Measurements from ENCODE around the gene PDCD4.
"Not testable (repeated sequence)": the region's sequence is repeated elsewhere in the genome, so short reads cannot be mapped to it uniquely, and the experiment has no call there.

The PDCD4 gene

DNA sequence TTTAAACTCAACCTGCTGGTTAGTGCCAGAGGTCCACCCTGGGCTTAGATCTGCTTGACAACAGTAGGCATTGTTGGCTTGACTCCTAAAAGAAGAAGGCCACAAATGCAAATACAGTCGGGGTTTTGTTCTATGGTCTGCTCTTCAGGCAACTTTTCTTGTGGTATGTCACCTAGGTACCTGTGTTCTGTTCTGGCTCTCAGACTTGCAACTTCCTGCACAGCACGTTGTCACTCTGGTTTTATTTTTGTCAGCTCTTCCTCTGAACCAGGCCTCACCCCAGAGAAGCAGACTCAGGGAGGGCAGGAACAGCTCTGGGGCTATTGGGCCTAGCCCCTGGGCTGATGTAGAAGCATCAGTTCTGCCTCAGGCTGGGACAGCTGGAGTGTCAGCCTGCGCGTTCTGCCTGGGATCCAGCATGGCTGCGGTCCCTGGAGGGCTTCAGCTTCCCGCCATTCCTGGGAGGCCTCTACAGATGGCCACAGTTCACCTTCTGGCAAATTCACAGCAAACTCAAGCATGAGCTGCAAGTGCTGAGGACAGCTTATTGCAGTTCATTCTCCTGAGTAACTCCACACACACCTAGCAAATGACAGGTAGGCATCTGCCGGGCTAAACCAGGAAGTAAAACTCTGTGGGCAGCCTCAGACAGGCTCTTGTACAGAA, 11.0 kb upstream of the PDCD4 start:
- no peak for DNase-seq (ENCODE audit: extremely low read depth in 1 of 2, low read depth in 1 of 2)

DNA sequence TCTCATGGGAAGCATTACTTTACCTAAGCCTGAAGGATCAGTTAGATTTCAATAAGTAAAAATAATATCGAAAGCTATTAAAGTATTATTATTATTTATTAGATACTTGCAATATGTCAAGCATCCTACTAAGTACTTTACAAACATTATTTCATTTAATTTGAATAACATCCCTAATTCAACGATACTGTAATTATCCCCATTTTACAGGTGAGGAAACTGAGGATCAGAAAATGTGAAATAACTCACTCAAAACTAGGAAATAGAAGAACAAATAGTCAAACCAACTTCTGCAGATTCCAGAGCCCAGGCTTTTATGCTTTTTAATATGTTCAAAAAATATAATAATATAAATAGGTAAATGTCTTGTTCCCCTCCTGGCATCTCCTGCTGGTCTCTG, 10.3 kb upstream of the PDCD4 start:
- no peak for DNase-seq (ENCODE audit: extremely low read depth in 1 of 2, low read depth in 1 of 2)

DNA sequence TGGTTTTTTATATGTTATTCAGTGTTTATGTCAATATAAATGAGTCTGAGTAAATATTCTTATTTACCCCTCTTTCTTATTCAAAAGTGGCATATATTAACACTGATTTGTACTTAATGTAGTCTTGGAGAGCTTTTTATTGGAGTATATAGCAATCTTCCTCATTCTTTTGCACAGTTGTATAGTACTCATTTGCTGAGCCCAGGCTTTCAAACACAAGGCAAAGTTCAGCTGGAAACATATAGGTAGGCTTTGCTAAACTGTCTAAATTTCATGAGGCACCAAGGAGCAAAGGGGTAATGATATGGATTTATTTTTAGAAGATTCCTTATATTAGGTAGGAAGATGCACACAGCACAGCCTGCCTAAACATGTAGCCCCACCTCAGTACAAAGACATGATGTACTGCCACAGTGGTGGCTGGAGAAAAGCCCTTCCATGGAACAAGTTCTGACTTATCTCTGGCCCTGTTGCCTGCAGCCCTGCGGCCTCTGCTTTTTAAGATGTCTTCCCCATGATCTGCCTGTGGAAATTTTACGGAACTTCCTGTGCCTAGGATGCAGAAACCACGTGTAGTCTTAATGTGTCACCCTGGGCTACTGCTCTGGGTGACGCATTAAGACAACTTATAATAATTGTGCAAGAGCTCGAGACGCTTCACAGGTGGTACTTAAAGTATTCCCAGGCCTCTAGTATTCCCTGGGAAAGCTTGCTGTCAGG, 9.6 kb upstream of the PDCD4 start:
- DNase-seq (ENCODE audit: extremely low read depth in 1 of 2, low read depth in 1 of 2): no peak

DNA sequence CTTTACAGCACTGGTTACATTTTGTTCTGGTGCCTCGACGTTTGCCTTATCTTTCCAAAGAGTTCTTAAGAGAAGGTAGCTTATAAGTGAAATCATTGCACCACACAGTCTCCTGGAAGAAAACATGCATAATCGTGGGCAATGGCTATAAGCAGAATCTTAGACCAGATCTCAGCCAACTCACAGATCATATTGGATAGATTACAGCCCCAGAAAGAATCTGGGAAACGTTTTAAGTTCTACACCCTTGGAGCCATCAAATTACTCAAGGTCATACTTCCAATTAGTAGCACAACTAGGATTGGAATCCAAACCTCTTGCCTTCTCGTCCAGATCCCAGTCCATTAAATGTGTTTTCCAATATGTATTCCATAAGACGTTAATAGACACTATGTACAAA, 8.8 kb upstream of the PDCD4 start:
- no peak for DNase-seq (ENCODE audit: extremely low read depth in 1 of 2, low read depth in 1 of 2)

DNA sequence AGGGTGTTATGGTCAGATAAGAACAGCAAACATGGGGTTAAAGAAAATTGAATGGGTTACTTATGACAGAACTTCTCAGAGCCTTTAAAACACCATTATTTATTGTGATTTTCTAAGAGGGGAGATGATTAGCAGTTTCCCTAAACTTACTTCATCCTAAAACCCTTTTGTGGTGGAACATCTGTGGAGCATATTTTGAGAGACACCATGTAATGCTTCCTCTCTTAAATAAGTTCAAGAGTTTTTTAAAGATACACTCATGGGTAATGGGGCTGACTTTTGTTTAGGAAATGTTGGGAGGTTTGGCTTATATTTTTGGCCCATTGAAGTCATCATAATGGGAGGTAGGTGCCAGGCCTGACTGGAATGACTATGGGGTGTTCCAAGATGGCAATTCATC, 8.4 kb upstream of the PDCD4 start:
- no peak for DNase-seq (ENCODE audit: extremely low read depth in 1 of 2, low read depth in 1 of 2)

DNA sequence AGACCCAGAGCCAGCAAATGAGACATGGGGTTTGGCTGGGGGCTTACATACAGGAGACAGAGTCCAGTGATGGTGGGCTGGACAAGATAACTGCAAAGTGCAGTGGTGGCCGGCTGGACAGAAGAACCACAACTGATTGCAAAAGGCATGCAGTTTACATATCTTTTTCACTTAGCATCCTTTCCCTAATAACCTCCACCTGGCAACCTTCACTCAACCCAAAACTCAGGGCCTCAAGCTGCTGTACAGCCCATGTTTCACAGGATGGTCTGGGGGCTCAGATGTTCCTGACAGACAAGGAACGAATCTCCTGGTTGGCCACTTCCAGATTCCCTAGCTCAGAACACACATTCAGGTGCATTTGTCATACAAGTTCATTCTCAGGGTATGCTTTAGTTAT, 7.8 kb upstream of the PDCD4 start:
- DNase-seq (ENCODE audit: extremely low read depth in 1 of 2, low read depth in 1 of 2): no peak

DNA sequence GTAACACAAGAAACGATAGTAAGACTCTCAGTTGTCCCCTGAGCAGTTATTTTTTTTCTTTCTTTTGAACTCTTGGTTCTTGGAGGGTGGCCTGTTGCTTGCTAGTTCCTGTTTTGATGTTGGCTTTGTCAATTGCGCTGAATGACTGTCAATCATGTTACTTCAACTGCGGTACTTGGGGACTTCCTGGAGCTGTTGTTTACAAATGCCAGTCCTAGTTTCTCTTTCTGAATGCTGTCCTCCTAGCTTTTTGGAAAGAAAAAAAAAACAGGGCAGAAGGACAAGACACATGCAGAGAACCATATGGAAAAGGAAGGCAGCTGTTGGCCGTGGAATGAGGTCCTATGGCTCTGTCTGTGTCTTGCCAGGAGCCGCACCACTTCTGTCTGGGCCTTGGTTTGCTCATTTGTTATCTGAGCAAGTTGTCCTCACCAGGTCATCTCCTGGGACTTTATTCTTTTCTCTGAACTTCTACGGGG, 7.0 kb upstream of the PDCD4 start:
- no peak for DNase-seq (ENCODE audit: extremely low read depth in 1 of 2, low read depth in 1 of 2)

DNA sequence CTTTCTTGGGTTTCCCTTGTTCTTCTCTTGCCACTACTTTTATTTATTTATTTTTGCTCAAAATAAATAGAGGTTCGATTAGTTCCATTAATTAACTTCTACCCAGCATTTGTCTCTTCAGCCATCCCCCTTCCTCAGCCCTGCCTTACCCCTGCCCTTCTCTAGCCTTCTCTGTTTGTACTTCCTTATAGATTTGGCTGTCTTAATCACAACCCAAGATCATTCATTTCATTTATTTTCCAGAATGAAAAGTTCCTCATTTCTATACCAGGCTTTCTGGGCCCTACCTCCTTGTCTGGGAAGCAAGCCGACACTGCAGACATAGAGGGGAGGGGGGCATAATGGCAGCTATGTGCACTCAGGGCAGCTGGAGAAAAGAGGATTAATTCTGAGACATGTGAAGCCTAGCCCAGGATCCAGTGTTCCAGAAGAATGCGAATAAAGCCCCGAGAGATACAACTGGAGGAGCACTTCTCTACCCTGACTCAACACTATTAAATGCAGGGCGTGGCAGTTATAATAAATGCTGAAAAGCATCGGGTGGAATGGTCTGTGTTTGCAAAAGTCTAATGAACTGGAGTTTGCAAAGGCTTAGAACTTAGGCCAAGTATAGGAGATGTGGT, 6.4 kb upstream of the PDCD4 start:
- no peak for DNase-seq (ENCODE audit: extremely low read depth in 1 of 2, low read depth in 1 of 2)

DNA sequence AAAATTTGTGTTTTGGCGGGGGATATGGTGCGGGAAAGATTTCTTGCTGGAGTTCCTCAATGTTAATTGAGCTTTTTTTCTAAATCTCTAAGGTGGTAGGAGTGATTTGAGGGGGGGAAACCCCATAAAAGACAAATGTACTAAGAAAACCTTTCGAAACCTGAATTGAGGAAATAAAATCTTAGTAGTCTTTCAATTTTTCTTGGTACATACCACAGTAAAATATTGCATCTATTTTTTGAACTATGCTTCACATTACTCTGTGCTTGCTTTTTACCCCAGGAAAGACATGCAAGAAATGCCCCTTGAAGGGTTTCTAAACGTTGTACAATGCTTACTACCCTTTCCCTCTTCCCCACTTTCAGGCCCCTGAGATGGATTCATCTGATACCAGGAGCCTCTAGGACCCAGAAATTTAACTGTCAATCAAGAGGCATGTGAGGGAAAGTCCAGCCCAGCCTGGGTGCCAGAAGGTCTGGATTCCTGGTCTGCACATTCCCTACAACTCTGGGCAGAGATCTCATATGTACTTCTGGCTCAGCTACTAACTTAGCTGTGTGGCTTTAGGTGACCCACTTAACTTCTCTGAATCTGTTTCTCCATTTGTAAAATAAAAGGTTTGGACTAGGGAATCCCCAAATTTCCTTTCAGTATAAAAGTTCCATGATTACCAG, 5.8 kb upstream of the PDCD4 start:
- no peak for DNase-seq (ENCODE audit: extremely low read depth in 1 of 2, low read depth in 1 of 2)

DNA sequence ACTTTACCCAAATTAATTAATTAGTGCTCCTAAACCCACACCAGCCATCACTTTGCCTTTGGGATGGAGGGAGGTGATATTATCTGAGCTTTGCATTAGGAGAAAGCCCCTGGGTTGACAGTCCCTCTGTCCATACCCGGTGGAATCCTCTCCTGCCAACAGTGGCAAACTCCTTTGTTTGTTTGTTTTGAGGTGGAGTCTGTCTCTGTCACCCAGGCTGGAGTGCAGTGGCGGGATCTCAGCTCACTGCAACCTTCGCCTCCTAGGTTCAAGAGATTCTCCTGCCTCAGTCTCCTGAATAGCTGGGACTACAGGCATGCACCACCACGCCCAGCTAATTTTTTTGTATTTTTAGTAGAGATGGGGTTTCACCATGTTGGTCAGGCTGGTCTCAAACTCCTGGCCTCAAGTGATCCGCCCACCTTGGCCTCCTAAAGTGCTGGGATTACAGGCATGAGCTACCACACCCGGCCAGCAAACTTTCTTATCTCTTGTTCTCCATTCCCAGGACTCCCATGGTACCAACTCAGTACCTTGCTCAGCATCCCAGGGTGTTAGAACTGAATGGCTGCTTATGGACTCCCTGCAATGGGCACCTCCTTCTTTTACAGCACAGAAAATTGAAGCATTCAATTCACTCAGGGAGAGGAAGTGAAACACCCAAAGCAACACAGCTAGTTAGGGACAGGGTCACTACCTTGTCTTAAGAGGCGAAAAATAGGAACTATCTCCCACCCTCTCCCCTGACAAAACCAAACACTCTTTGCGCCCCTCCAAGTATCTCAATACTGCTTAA, 4.5 kb upstream of the PDCD4 start:
- not testable (repeated sequence) for DNase-seq (ENCODE audit: extremely low read depth in 1 of 2, low read depth in 1 of 2)

DNA sequence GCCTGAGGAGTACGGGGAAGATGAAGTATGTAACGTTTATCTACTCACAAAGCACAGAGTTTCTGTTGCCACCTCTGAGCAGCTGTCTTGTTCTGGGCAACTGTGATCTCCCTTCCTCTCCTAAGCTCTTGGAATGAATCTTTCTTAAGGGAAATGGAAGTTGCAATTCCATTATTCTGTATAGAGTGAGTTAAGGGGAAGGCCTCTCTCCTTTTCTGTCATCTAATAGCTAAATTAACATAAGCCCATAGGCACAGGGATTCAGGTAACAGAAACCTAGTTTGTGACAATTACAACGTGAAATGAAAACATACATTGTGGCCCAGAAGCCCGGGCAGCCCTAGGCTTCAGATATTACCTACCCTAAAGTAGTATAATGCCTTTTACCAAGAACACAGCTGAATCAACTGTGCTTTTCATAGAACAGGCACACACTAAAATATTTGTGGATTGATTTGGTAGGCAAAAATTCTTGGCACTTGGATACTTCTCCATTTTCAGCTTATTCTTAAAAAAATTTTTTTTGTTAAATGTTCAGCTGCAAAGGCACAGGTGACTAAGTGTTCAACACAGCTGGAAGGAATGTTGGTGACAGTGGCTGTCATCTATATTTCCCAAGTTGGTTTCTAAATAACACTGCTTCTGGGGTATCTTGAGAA, 3.8 kb upstream of the PDCD4 start:
- DNase-seq (ENCODE audit: extremely low read depth in 1 of 2, low read depth in 1 of 2): no peak

DNA sequence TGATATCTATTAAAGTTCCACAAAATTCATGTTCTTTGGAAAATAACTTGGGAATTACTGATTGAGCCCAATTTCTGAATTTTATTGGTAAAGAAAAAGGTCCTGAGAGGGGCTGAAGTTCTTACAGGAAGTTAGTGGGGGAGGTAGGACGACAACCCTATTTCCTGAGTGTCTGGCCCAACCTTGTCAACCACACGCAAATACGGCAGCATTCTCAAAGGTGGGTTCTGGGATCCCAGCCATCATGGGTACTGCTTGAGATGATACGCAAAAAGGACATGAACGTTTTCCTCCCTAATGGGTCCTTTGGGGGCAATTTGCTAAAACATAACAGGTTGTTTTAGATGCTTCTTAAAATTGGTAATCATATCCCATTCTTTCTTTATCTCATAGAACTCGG, 2.7 kb upstream of the PDCD4 start:
- no peak for DNase-seq (ENCODE audit: extremely low read depth in 1 of 2, low read depth in 1 of 2)

DNA sequence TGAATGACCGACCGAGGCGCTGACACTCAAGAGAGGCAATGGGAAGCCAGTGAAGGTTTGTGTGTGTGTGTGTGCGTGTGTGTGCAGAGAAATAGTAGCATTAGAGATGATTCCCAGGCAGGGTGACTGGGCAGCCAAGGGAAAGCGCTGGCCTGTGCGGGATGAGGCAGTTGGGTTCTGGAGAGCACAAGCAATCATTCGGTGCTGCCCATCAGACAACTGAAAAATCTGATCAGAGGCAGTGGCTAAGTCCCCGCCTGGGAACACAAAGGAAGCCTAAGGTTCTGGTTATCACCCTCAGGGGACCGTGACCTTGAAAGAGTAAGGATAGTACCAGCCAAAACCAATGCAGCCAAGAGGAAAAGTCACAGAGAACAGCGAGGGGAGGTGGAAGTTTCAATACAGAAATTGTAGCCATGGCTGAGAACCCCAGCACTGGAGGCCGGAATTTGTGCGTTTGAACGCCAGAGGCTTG, 868 bp upstream of the PDCD4 start:
- no peak for DNase-seq (ENCODE audit: extremely low read depth in 1 of 2, low read depth in 1 of 2)

DNA sequence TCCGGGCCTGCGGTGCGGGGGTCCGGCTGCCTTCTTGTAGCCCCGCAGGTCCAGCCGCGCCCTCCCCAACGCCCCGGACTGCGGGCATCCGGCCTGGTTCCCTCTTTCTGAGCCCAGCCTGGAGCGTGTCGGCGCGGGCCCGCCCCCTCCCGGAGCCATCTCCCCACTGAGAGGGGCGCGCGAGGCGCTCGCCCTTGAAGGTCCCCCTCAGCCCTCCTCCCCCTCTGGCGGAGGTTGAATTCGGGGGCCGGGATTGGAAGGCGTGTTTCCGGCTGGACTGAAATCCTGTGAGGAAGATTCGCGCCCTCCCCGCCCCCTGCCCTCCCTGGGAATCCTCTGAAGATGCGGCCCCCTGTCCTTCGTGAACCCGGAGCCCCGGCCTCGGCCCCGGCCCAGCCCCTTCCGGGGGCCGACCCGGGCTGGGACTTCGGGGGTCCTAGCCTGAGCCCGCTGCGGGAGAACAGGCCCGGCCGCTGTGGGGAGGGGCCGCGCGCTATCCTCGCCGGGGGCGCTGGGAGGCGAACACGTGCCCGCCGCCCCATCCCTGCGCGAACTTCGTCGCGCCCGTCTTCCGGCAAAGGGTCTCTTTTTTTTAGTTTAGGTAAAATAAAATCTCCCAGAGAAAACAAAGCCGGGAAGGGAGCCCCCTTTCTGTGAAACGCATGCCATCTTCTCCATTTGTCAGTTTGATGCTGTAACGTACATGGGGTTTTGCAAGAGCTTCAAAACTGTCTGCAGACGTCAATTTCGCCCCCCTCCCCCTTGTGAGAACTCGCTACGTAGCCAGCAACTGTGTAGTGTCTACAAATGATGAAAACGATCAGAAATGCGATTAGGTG, 636 bp downstream of the PDCD4 start:
- peak; percentile 55 to 82 for DNase-seq (ENCODE audit: extremely low read depth in 1 of 2, low read depth in 1 of 2)

DNA sequence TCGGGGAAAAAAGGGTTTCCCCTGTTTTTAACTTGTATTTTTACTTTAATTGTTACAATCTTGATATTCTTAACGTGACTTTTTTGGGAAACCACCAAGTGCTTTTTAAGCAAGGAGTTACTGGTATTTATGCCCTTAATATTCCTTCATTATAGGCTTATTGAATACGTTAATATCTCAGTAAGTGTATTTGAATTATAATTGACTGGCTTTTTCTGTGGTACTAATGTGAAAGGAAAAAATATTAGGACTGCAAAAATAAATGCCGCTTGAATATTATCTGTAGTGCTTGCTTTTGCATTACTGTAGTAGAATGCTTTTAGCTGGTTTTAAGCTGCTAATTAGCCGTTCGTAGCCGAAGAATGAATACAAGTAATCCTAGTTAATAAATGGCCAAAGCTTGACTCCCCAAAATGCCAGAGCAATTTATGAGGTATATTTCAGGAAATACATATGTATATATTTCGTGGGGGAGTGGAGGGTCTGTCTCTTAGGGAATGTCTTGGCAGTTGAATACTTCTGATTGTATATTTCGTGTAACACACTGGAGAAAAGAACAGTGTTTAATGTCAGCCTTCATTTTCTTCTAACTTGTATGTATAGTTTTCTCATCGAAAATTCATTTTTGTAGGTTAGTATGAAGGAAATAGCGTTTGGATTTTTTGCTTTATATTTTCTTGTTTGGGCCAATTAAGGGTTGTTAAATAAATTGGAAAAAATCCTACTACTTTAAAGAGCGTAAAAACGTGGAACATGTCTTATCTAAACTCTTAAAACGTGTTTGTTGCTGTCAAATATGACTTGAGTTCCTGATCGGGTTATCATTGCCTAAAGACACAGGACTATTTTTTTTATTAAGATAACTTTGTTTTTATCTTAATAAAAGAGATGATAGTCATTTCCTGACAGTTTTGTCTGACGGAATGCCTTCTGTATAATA, 1.5 kb downstream of the PDCD4 start:
- DNase-seq (ENCODE audit: extremely low read depth in 1 of 2, low read depth in 1 of 2): no peak

DNA sequence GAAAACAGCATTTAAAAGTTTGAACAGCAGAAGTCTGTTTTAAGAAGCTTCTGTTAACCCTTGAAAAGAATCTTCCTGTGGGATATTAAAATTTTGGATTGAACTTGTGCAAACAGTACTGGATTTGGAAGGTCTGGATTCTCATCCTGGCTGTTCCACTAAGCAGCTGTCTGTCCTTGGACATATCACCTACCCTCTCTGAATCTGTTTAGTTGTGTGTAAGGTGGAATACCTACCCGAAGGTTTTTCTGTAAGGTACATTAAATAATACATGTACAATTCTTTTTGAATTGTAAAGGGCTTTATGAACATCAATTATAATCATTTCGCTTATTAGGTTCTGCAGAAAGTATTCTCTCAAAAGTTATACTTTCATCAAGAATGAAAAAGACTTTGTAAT, 2.2 kb downstream of the PDCD4 start:
- DNase-seq (ENCODE audit: extremely low read depth in 1 of 2, low read depth in 1 of 2): no peak

DNA sequence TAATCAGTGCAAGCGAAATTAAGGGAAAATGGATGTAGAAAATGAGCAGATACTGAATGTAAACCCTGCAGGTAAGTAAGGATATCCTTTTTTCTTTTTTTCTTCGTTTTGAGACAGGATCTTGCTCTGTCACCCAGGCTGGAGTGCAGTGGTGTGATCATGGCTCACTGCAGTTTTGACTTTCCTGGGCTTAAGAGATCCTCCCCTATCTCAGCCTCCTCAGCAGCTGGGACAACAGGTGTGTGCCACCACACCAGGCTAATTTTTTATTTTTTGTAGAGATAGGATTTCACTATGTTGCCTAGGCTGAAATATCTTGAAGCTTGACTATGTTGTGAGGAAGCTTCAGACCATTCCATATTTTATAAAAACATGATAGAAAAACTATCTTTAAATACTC, 4.3 kb downstream of the PDCD4 start:
- no peak for DNase-seq (ENCODE audit: extremely low read depth in 1 of 2, low read depth in 1 of 2)

DNA sequence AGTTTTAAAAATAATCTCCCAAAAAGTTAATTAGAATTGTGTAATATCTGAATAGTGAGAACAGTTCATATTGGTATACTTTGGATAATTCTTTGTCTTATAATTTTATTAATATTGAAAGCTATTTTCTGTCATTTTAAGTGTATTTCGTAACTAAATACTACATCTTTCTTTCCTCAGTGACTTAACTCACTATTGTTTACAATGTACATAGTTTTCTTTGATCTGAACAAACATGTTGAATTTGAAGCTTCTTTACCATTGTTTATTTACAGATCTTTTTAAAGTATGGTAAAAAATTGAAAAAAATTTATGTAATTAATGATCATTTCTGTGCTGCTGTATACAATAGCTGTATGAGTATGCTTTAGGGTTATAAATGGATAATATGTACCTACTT, 5.1 kb downstream of the PDCD4 start:
- no peak for DNase-seq (ENCODE audit: extremely low read depth in 1 of 2, low read depth in 1 of 2)

Measured in activated CD8-positive, alpha-beta memory T cell treated with anti-CD3 and anti-CD28 coated beads for 1 hour (primary cell).